ENCODE data around the gene NEUROD2. TPM values are rescaled to one million over a fixed set of nuclear protein-coding genes. Genes with fewer than 3 reads are reported as not detected.

The NEUROD2 gene
- total and polyA plus RNA-seq, 10 donors, result under 0.01 to 0.03 TPM; not detected in 8

GRCh38 chr17:39623356-39623950 is 15.7 kb upstream of the NEUROD2 start:
- H3K36me3 ChIP-seq, result no peaks in the 10 kb centered on the region
- no peak overlapping the region for H3K4me3 ChIP-seq
- H3K9me3 ChIP-seq, result no peaks in the 10 kb centered on the region
- H3K4me1 ChIP-seq, result peaks cover 0 to 49% (median 37%) of the 10 kb centered on the region in 6 donors
- peak; percentile 96 for DNase-seq
- TF ChIP-seq CTCF (IDR thresholded peaks at IDR 0.05 in 8 of 11, conservative IDR thresholded peaks at IDR 0.05 in 3 of 11) (peak; percentile 75 to 99 (median 96)), POLR2AphosphoS5 (IDR thresholded peaks at IDR 0.05) (peak; percentile 16 to 61 (median 51)), POLR2A (IDR thresholded peaks at IDR 0.05) (no peak)
- WGBS, 5 donors, result 1 to 6% (median 4%) methylated on average over 14 to 16 of the region's 16 CpGs
- intact Hi-C loops (cut with DNase I; ENCODE audit: low total_unique reads), result loop anchor here (2.0 to 10.0 kb wide), 3 partner anchors 75 to 241 kb away; partner anchors contain the start of genes IKZF3 and ZPBP2
- no peak overlapping the region for H3K27ac ChIP-seq
- peaks cover 0 to 67% (median 35%) of the 10 kb centered on the region in 7 donors for H3K27me3 ChIP-seq (replicated peaks in 1 of 7)

- intact Hi-C loops (cut with DNase I; ENCODE audit: low total_unique reads), result loop anchor here (2.0 to 10.0 kb wide), 3 partner anchors 74 to 242 kb away; partner anchors contain the start of genes IKZF3 and ZPBP2
- H3K27me3 ChIP-seq (replicated peaks in 1 of 7), result peaks cover 0 to 67% (median 28%) of the 10 kb centered on the region in 7 donors
- no peak for DNase-seq
- H3K27ac ChIP-seq, result peak overlapping the region in 5 of 8 donors; percentile 10 to 59 (median 32)
- no peak for TF ChIP-seq CTCF (IDR thresholded peaks at IDR 0.05 in 8 of 11, conservative IDR thresholded peaks at IDR 0.05 in 3 of 11)
- no peak for TF ChIP-seq POLR2A (IDR thresholded peaks at IDR 0.05)
- TF ChIP-seq POLR2AphosphoS5 (IDR thresholded peaks at IDR 0.05), result no peak
- peak overlapping the region in 3 of 8 donors; percentile 3 to 46 (median 13) for H3K4me3 ChIP-seq
- 51 to 65% (median 54%) methylated on average over 15 to 16 of the region's 16 CpGs for WGBS, 5 donors
- H3K36me3 ChIP-seq, result no peaks in the 10 kb centered on the region
- H3K9me3 ChIP-seq, result no peaks in the 10 kb centered on the region
- peaks cover 0 to 52% (median 42%) of the 10 kb centered on the region in 6 donors for H3K4me1 ChIP-seq
Observed at GRCh38 chr17:39622380-39623006, 14.8 kb upstream of the NEUROD2 start.

- Histone ChIP-seq H3K9me3 (no peaks in the 10 kb centered on the region), H3K4me1 (peaks cover 0 to 52% (median 42%) of the 10 kb centered on the region in 6 donors), H3K36me3 (no peaks in the 10 kb centered on the region), H3K27ac (peak overlapping the region in 5 of 8 donors; percentile 10 to 59 (median 32)), H3K4me3 (peak overlapping the region in 3 of 8 donors; percentile 3 to 46 (median 13)), H3K27me3 (replicated peaks in 1 of 7) (peaks cover 0 to 67% (median 27%) of the 10 kb centered on the region in 7 donors)
- peak in 2 of 3 donors; percentile 64 to 71 for TF ChIP-seq POLR2AphosphoS5 (IDR thresholded peaks at IDR 0.05)
- TF ChIP-seq CTCF (IDR thresholded peaks at IDR 0.05 in 8 of 11, conservative IDR thresholded peaks at IDR 0.05 in 3 of 11), result peak; percentile 99 to 100 (median 99)
- no peak for TF ChIP-seq POLR2A (IDR thresholded peaks at IDR 0.05)
- intact Hi-C loops (cut with DNase I; ENCODE audit: low total_unique reads), result loop anchor here (2.0 to 10.0 kb wide), 3 partner anchors 73 to 243 kb away; partner anchors contain the start of genes IKZF3 and ZPBP2
- DNase-seq, result peak; percentile 97
- 10 to 16% (median 15%) methylated on average over 25 to 26 of the region's 26 CpGs for WGBS, 5 donors
Observed at GRCh38 chr17:39621523-39622379, 14.0 kb upstream of the NEUROD2 start.

Data from spleen (tissue), 11 donors.